ENCODE results near the gene LCN15.
"Not testable (repeated sequence)": the region's sequence is repeated elsewhere in the genome, so short reads cannot be mapped to it uniquely, and the experiment has no call there.

LCN15 gene

GRCh38 chr9:136765745-136766409 lies 1.6 kb upstream of the LCN15 start:
- H3K4me1 ChIP-seq (ENCODE audit: control insufficient read depth, insufficient read depth, low read length); H3K4me3 ChIP-seq (ENCODE audit: low read length): not testable (repeated sequence)
- H3K27me3 ChIP-seq (ENCODE audit: control insufficient read depth, insufficient read depth, low read length), result peaks cover 18% of the 10 kb centered on the region

DNA sequence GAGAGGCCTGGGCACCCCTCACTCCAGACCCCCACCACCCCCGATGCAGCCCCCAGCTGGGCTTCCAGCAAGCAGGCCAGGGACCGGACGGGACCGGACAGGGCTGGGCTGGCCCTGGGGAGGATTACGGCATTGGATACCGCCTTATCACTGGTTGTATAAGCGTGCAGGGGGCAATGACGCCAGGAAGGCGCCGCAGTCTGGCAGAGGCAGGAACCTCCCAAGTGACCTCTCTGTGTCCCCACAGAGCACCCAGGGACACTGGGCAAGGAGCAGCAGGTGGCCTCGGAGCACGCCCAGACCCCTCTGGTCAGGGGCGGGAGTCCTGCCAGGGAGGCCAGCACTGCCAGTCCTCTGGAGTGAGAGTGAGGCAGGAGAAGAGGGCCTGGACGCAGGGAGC lies 723 bp upstream of the LCN15 start:
- no peak overlapping the region for H3K4me2 ChIP-seq (ENCODE audit: low read length)
- no peak overlapping the region for H3K9ac ChIP-seq (ENCODE audit: low read depth, low read length)
- no peaks in the 10 kb centered on the region for H3K9me3 ChIP-seq (replicated peaks; ENCODE audit: low read length)
- H3K4me3 ChIP-seq (ENCODE audit: low read length), result no peak overlapping the region
- peaks cover 20% of the 10 kb centered on the region for H3K27me3 ChIP-seq (ENCODE audit: control insufficient read depth, insufficient read depth, low read length)
- peaks cover 3% of the 10 kb centered on the region for H3K4me1 ChIP-seq (ENCODE audit: control insufficient read depth, insufficient read depth, low read length)
- no peaks in the 10 kb centered on the region for H3K36me3 ChIP-seq (ENCODE audit: insufficient read depth, low read length)

More at GRCh38 chr9:136765745-136766409, 1.6 kb upstream of the LCN15 start:
- H3K9ac ChIP-seq (ENCODE audit: low read depth, low read length); H3K36me3 ChIP-seq (ENCODE audit: insufficient read depth, low read length); H3K4me2 ChIP-seq (ENCODE audit: low read length); H3K9me3 ChIP-seq (replicated peaks; ENCODE audit: low read length): not testable (repeated sequence)

DNA sequence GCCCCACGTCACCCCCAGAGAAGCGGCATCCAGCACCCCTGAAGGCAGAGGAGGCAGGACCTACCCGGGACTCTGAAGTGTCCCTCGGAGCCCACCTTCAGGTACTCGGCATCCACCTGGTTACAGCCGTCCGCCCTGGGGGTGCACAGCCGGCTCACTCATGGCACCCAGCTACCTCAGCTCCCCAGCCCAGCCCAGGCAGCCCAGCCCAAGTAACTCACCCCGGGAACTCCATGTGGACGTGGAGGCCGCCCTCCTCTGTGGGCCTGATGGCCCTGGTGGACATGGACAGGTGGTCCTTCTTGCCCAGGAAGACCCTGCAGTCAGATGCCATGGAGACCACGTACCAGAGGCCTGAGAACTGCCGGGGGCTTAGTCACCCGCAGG lies 676 bp downstream of the LCN15 start:
- H3K36me3 ChIP-seq (ENCODE audit: insufficient read depth, low read length), result no peaks in the 10 kb centered on the region
- peaks cover 3% of the 10 kb centered on the region for H3K4me1 ChIP-seq (ENCODE audit: control insufficient read depth, insufficient read depth, low read length)
- no peak overlapping the region for H3K4me3 ChIP-seq (ENCODE audit: low read length)
- no peak overlapping the region for H3K9ac ChIP-seq (ENCODE audit: low read depth, low read length)
- peaks cover 22% of the 10 kb centered on the region for H3K27me3 ChIP-seq (ENCODE audit: control insufficient read depth, insufficient read depth, low read length)
- no peaks in the 10 kb centered on the region for H3K9me3 ChIP-seq (replicated peaks; ENCODE audit: low read length)
- H3K4me2 ChIP-seq (ENCODE audit: low read length), result no peak overlapping the region

GRCh38 chr9:136762915-136763648 lies 1.2 kb downstream of the LCN15 start:
- no peaks in the 10 kb centered on the region for H3K9me3 ChIP-seq (replicated peaks; ENCODE audit: low read length)
- H3K4me3 ChIP-seq (ENCODE audit: low read length), result no peak overlapping the region
- peaks cover 23% of the 10 kb centered on the region for H3K27me3 ChIP-seq (ENCODE audit: control insufficient read depth, insufficient read depth, low read length)
- H3K36me3 ChIP-seq (ENCODE audit: insufficient read depth, low read length), result no peaks in the 10 kb centered on the region
- no peak overlapping the region for H3K9ac ChIP-seq (ENCODE audit: low read depth, low read length)
- no peak overlapping the region for H3K4me2 ChIP-seq (ENCODE audit: low read length)
- H3K4me1 ChIP-seq (ENCODE audit: control insufficient read depth, insufficient read depth, low read length), result peaks cover 5% of the 10 kb centered on the region

- no peaks in the 10 kb centered on the region for H3K36me3 ChIP-seq (ENCODE audit: insufficient read depth, low read length)
- peaks cover 22% of the 10 kb centered on the region for H3K27me3 ChIP-seq (ENCODE audit: control insufficient read depth, insufficient read depth, low read length)
- no peak overlapping the region for H3K9ac ChIP-seq (ENCODE audit: low read depth, low read length)
- H3K4me2 ChIP-seq (ENCODE audit: low read length), result no peak overlapping the region
- no peaks in the 10 kb centered on the region for H3K9me3 ChIP-seq (replicated peaks; ENCODE audit: low read length)
- peaks cover 13% of the 10 kb centered on the region for H3K4me1 ChIP-seq (ENCODE audit: control insufficient read depth, insufficient read depth, low read length)
- no peak overlapping the region for H3K4me3 ChIP-seq (ENCODE audit: low read length)
Observed at GRCh38 chr9:136762221-136762691, 2.1 kb downstream of the LCN15 start.

GRCh38 chr9:136761545-136761981 lies 2.8 kb downstream of the LCN15 start:
- H3K27me3 ChIP-seq (ENCODE audit: control insufficient read depth, insufficient read depth, low read length), result peaks cover 22% of the 10 kb centered on the region
- H3K9ac ChIP-seq (ENCODE audit: low read depth, low read length), result no peak overlapping the region
- H3K4me1 ChIP-seq (ENCODE audit: control insufficient read depth, insufficient read depth, low read length), result peaks cover 14% of the 10 kb centered on the region
- no peak overlapping the region for H3K4me3 ChIP-seq (ENCODE audit: low read length)
- H3K4me2 ChIP-seq (ENCODE audit: low read length), result no peak overlapping the region
- no peaks in the 10 kb centered on the region for H3K36me3 ChIP-seq (ENCODE audit: insufficient read depth, low read length)
- no peaks in the 10 kb centered on the region for H3K9me3 ChIP-seq (replicated peaks; ENCODE audit: low read length)

DNA sequence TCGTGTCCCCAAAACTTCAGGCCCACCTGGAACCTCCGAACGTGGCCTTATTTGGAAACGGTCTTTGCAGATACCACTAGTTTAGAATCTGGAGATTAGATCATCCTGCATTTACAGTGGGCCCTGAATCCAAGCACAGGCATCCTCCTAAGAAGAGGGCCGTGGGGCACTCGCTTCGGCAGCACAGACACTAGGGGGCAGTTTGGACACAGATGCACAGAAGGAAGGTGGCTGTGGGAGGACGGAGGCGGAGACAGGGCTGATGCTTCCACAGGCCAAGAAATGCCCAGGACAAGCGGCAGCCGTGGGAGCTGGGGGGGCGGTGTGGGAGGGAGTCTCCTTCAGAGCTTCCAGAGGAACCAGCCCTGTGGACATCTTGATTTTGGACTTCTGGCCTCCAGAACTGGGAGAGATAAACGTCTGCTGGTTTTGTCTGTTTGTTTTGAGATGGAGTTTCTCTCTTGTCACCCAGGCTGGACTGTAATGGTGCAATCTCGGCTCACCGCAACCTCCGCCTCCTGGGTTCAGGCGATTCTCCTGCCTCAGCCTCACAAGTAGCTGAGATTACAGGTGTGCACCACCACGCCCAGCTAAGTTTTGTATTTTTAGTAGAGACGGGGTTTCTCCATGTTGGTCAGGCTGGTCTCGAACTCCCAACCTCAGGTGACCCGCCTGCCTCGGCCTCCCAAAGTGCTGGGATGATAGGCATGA lies 3.3 kb downstream of the LCN15 start:
- peaks cover 14% of the 10 kb centered on the region for H3K4me1 ChIP-seq (ENCODE audit: control insufficient read depth, insufficient read depth, low read length)
- H3K27me3 ChIP-seq (ENCODE audit: control insufficient read depth, insufficient read depth, low read length), result peaks cover 22% of the 10 kb centered on the region
- H3K9ac ChIP-seq (ENCODE audit: low read depth, low read length), result not testable (repeated sequence)

GRCh38 chr9:136760424-136760823 lies 3.9 kb downstream of the LCN15 start:
- Histone ChIP-seq H3K4me2 (ENCODE audit: low read length) (no peak overlapping the region), H3K9me3 (replicated peaks; ENCODE audit: low read length) (peaks cover 8% of the 10 kb centered on the region), H3K27me3 (ENCODE audit: control insufficient read depth, insufficient read depth, low read length) (peaks cover 22% of the 10 kb centered on the region), H3K36me3 (ENCODE audit: insufficient read depth, low read length) (no peaks in the 10 kb centered on the region), H3K9ac (ENCODE audit: low read depth, low read length) (no peak overlapping the region), H3K4me3 (ENCODE audit: low read length) (no peak overlapping the region), H3K4me1 (ENCODE audit: control insufficient read depth, insufficient read depth, low read length) (peaks cover 14% of the 10 kb centered on the region)

More for the DNA sequence above, 3.3 kb downstream of the LCN15 start:
- H3K9me3 ChIP-seq (replicated peaks; ENCODE audit: low read length); H3K4me3 ChIP-seq (ENCODE audit: low read length); H3K36me3 ChIP-seq (ENCODE audit: insufficient read depth, low read length): not testable (repeated sequence)
- H3K4me2 ChIP-seq (ENCODE audit: low read length), result peak overlapping the region; percentile 55

- H3K9ac ChIP-seq (ENCODE audit: low read depth, low read length), result no peak overlapping the region
Observed at GRCh38 chr9:136759436-136760325, 4.6 kb downstream of the LCN15 start.

GRCh38 chr9:136759001-136759400 lies 5.3 kb downstream of the LCN15 start:
- no peaks in the 10 kb centered on the region for H3K36me3 ChIP-seq (ENCODE audit: insufficient read depth, low read length)
- no peak overlapping the region for H3K4me3 ChIP-seq (ENCODE audit: low read length)
- H3K27me3 ChIP-seq (ENCODE audit: control insufficient read depth, insufficient read depth, low read length), result peaks cover 15% of the 10 kb centered on the region
- H3K9me3 ChIP-seq (replicated peaks; ENCODE audit: low read length), result peaks cover 8% of the 10 kb centered on the region
- no peak overlapping the region for H3K4me2 ChIP-seq (ENCODE audit: low read length)
- H3K4me1 ChIP-seq (ENCODE audit: control insufficient read depth, insufficient read depth, low read length), result peaks cover 14% of the 10 kb centered on the region
- H3K9ac ChIP-seq (ENCODE audit: low read depth, low read length), result no peak overlapping the region

More at GRCh38 chr9:136759436-136760325, 4.6 kb downstream of the LCN15 start:
- Histone ChIP-seq H3K36me3 (ENCODE audit: insufficient read depth, low read length) (no peaks in the 10 kb centered on the region), H3K9me3 (replicated peaks; ENCODE audit: low read length) (peaks cover 8% of the 10 kb centered on the region), H3K4me2 (ENCODE audit: low read length) (no peak overlapping the region), H3K4me3 (ENCODE audit: low read length) (no peak overlapping the region), H3K4me1 (ENCODE audit: control insufficient read depth, insufficient read depth, low read length) (peaks cover 14% of the 10 kb centered on the region), H3K27me3 (ENCODE audit: control insufficient read depth, insufficient read depth, low read length) (peaks cover 22% of the 10 kb centered on the region)

DNA sequence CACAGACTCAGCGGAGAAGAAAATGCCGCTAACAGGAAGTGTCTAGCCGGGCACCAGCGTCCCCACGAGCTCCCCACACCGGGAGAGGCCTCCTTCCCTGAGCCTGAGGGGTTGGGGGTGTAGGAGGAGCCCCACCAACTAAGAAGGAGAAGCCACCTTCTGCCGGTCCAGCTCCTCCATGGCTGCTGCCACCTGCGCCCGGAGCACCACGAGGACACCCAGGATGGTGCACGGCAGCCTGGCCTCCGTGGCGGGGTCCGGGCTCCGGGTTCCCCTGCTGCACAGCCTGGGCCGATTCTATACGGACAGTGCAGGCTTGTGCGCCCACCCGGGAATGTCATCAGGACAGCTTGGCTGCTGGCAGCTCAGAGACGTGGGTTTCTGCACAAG lies 6.6 kb downstream of the LCN15 start:
- Histone ChIP-seq H3K9me3 (replicated peaks; ENCODE audit: low read length) (peaks cover 8% of the 10 kb centered on the region), H3K4me1 (ENCODE audit: control insufficient read depth, insufficient read depth, low read length) (peaks cover 14% of the 10 kb centered on the region), H3K27me3 (ENCODE audit: control insufficient read depth, insufficient read depth, low read length) (peaks cover 19% of the 10 kb centered on the region), H3K36me3 (ENCODE audit: insufficient read depth, low read length) (no peaks in the 10 kb centered on the region), H3K9ac (ENCODE audit: low read depth, low read length) (peak overlapping the region; percentile 35), H3K4me2 (ENCODE audit: low read length) (peak overlapping the region; percentile 54), H3K4me3 (ENCODE audit: low read length) (no peak overlapping the region)
